ENCODE results near the gene ATRN. TPM values are rescaled to one million over a fixed set of nuclear protein-coding genes. Genes with fewer than 3 reads are reported as not detected.

ATRN gene
- total and polyA plus RNA-seq, 7 donors = 1.2 to 16.1 (median 11.4) TPM

GRCh38 chr20:3651204-3651962, 180.6 kb downstream of the ATRN start:
- H3K9me3 ChIP-seq = no peaks in the 10 kb centered on the region
- no peak overlapping the region for H3K4me3 ChIP-seq
- H3K27me3 ChIP-seq = no peaks in the 10 kb centered on the region
- peaks cover 0 to 22% (median 0%) of the 10 kb centered on the region in 4 donors for H3K36me3 ChIP-seq
- TF ChIP-seq CTCF (IDR thresholded peaks at IDR 0.05) = no peak
- no peak for TF ChIP-seq POLR2A (IDR thresholded peaks at IDR 0.05)
- no peak for TF ChIP-seq EP300 (IDR thresholded peaks at IDR 0.05)
- TF ChIP-seq POLR2AphosphoS5 (IDR thresholded peaks at IDR 0.05) = no peak
- no peak overlapping the region for H3K27ac ChIP-seq
- DNase-seq = no peak
- intact Hi-C loops (cut with DNase I) = no loop called here
- H3K4me1 ChIP-seq = peaks cover 0 to 18% (median 4%) of the 10 kb centered on the region in 4 donors
- WGBS, 2 donors = 75 to 88% methylated on average over 9 of the region's 9 CpGs

GRCh38 chr20:3652221-3652620, 181.4 kb downstream of the ATRN start:
- Histone ChIP-seq H3K4me1 (peaks cover 0 to 16% (median 2%) of the 10 kb centered on the region in 4 donors), H3K9me3 (no peaks in the 10 kb centered on the region), H3K4me3 (no peak overlapping the region), H3K27me3 (no peaks in the 10 kb centered on the region), H3K36me3 (peaks cover 0 to 22% (median 0%) of the 10 kb centered on the region in 4 donors), H3K27ac (no peak overlapping the region)
- WGBS, 2 donors = 88 to 91% methylated on average over 9 of the region's 9 CpGs
- no peak for DNase-seq
- intact Hi-C loops (cut with DNase I) = no loop called here
- TF ChIP-seq POLR2AphosphoS5 (IDR thresholded peaks at IDR 0.05) (no peak), CTCF (IDR thresholded peaks at IDR 0.05) (no peak), EP300 (IDR thresholded peaks at IDR 0.05) (no peak), POLR2A (IDR thresholded peaks at IDR 0.05) (no peak)

GRCh38 chr20:3652676-3653596, 182.1 kb downstream of the ATRN start:
- whole genome bisulfite sequencing, 2 donors = 78 to 82% methylated on average over 10 of the region's 10 CpGs
- H3K9me3 ChIP-seq = no peaks in the 10 kb centered on the region
- no peak overlapping the region for H3K4me3 ChIP-seq
- H3K27ac ChIP-seq = no peak overlapping the region
- no peaks in the 10 kb centered on the region for H3K27me3 ChIP-seq
- H3K4me1 ChIP-seq = peaks cover 0 to 9% (median under 1%) of the 10 kb centered on the region in 4 donors
- TF ChIP-seq POLR2A (IDR thresholded peaks at IDR 0.05) (no peak), EP300 (IDR thresholded peaks at IDR 0.05) (no peak), POLR2AphosphoS5 (IDR thresholded peaks at IDR 0.05) (no peak), CTCF (IDR thresholded peaks at IDR 0.05) (no peak)
- intact Hi-C loops (cut with DNase I) = no loop called here
- no peak for DNase-seq
- H3K36me3 ChIP-seq = peaks cover 0 to 22% (median 0%) of the 10 kb centered on the region in 4 donors

GRCh38 chr20:3653921-3654320, 183.1 kb downstream of the ATRN start:
- intact Hi-C loops (cut with DNase I) = no loop called here
- no peak for TF ChIP-seq POLR2A (IDR thresholded peaks at IDR 0.05)
- TF ChIP-seq EP300 (IDR thresholded peaks at IDR 0.05) = no peak
- TF ChIP-seq POLR2AphosphoS5 (IDR thresholded peaks at IDR 0.05) = no peak
- TF ChIP-seq CTCF (IDR thresholded peaks at IDR 0.05) = no peak

More at GRCh38 chr20:3653921-3654320, 183.1 kb downstream of the ATRN start:
- Histone ChIP-seq H3K27me3 (peaks cover 0 to under 1% (median under 1%) of the 10 kb centered on the region in 3 donors), H3K9me3 (no peaks in the 10 kb centered on the region), H3K27ac (no peak overlapping the region), H3K4me1 (peaks cover 0 to 9% (median 0%) of the 10 kb centered on the region in 4 donors), H3K4me3 (no peak overlapping the region), H3K36me3 (peaks cover 0 to 15% (median 0%) of the 10 kb centered on the region in 4 donors)
- 55 to 57% methylated on average over 2 of the region's 2 CpGs for WGBS, 2 donors
- DNase-seq = no peak

Data from sigmoid colon (tissue), 7 donors.